T-helper 9 cell (primary cell): ENCODE measurements around the gene TRPV3.
"Not testable (repeated sequence)": the region's sequence is repeated elsewhere in the genome, so short reads cannot be mapped to it uniquely, and the experiment has no call there.

Experiments
- DNase-seq: peaks from one replicate; pipeline ENCODE4 v3.0.0-alpha.2; 2020
- total RNA-seq, 2 donors: gene quantifications; one replicate each; lab custom pipeline; 2026; lab: John Stamatoyannopoulos, UW

The TRPV3 gene
- total RNA-seq = 0.24 to 0.63 reads per million in 2 donors

- DNase-seq = peak; percentile 50
Measured at GRCh38 chr17:3557768-3558583, at the start of gene TRPV3. Gene TRPV3, minus strand, starts transcription at chr17:3557812. Its CDS starts 2,962 bp downstream, at chr17:3554850.

DNA sequence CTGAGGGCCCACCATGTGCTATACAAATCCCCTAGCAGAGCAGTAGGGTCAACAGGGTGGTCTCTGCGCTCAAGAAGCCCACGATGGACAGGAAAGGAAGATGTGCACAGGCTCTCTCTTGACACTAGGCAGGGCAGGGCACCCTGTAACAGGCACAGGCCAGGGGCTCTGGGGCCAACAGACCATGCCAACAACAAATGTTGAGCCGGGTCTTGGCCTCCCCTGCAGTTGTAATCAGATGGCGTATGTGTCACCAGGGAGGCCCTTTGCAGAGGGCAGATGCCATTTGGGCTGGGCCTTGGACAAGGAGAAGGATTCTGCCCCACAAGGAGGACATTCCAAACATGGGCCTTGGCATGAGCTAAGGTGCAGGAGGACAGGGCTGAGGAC, 46.3 kb upstream of the TRPV3 start:
- no peak for DNase-seq

- no peak for DNase-seq
Measured at GRCh38 chr17:3603119-3603869, 45.7 kb upstream of the TRPV3 start.

DNA sequence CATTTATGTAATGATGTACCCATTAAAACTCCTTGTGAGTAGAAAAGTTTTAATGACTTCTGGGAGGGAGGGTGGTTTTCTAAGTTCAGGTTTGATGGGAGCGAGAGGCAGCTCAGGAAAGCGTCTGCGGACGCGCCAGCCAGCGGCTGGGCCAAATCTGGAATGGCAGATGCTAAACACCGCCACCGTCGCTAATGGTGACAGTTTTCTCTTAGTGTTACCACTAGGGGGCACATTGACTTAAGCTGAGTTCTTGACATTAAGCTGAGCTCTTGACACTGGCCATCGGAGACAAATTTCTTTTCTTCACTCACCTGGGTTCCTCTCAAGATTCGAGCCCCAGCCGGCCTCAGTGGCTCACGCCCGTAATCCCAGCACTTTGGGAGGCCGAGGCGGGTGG, 44.9 kb upstream of the TRPV3 start:
- DNase-seq = no peak

DNA sequence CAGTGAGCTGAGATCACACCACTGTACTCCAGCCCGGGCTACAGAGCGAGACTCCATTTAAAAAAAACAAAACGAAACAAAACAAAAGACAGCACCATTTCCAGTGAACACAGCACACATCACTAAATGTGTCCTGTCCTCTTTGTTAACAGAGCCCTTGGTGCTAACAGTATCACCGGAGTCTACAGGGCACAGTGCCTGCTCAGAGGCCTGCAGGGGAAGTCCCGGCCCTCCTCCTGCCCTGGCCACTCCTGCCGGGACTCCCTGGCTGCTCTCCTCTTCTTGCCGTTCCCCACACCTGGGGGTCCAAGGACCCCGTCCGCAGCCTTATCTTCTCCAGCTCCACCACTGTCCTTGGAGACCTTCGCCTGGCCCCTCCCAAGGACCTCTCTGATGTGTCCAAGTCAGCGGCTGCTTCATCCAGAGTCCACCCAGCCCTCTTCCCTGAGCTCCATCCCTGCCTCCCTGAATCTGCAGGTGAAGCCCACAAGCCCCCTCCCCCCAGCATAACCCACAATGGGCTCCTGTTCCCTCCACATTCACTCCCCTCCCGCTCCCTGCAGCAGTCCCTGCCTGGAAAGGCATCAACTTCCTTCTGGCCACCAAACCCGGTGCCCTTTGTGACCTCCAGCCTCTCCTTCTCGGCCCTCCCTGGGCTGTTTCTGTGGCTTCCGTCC, 43.1 kb upstream of the TRPV3 start:
- no peak for DNase-seq

DNA sequence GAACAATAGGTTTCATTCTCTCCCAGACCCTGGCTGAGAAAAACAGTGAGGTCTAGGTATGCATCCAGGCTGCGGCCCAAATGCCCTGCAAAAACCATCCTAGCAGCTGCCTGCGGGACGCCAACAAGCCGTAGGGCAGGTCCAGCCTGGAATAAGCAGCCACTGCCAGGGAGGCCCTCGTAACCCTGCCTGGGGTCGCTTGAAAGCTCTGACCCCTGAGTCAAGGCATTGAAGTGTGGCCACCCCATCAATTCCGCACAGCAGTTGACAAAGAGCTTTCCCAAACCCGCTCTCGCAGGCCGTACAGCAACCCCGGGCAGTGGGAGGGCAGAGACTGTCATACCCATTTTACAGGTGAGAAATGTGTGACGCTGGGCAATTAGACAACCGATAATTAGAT, 40.5 kb upstream of the TRPV3 start:
- no peak for DNase-seq

GRCh38 chr17:3596804-3597464, 39.3 kb upstream of the TRPV3 start:
- DNase-seq = no peak

DNA sequence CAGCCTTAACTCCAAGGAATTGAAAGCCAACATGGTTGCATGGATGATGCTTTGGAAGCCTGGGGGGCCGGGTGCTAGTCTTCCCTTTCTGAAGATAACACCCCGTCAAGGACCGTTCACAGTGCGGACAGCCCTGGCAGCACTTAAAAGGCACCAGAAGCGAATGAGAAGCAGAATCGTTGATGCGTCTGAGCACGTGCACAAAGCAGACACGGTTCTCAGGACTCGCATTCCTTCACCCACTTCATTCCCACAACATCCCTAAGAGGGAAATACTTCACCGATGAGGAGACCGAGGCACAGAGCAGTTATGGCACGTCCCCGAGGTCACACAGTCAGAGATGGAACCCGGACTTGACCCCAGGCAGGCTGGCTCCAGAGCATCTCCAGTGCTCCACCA, 37.4 kb upstream of the TRPV3 start:
- DNase-seq = no peak

GRCh38 chr17:3594051-3594800, 36.6 kb upstream of the TRPV3 start:
- DNase-seq = no peak

DNA sequence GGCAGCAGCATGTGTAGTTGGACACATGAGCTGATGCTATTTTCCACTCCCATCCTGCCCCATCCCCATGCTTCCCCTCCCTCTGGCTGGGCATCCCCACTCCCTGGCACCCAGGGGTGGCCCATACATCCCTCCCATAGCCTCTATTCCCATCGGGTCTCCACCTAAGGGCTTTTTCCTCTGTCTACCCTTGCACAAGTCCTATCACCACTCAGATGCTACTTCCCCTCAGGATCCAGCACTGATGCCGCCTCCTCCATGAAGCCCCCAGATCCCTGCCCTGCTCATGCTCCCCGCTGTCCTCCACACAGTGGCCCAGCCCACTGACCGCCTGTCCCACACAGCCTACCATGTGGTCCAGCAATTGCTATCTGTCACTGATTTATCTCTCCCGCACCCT, 35.8 kb upstream of the TRPV3 start:
- DNase-seq = no peak

- DNase-seq = no peak
Measured at GRCh38 chr17:3592216-3592860, 34.7 kb upstream of the TRPV3 start.

- DNase-seq = no peak
Measured at GRCh38 chr17:3590768-3591167, 33.2 kb upstream of the TRPV3 start.

DNA sequence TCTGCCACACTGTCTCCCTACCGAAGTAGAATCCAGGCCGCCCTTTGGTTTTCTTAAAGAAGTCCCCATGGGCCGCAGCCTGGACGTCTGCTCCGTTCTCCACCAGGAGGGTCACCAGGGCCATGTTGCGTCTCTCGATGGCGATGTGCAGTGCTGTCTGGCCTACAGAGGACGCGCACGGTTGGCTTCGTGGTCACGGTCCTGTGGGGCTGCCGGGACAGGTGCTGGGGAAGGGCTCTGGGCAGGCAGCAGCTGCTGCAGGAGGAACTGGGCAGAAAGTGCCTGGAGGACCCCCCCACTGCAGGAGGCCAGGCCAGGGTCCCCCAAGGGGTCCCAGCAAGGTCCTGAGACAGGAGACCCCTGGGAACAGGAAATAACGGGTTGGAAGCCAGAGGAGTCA, 32.6 kb upstream of the TRPV3 start:
- DNase-seq = no peak

- no peak for DNase-seq
Measured at GRCh38 chr17:3589784-3590183, 32.2 kb upstream of the TRPV3 start.

GRCh38 chr17:3585826-3586225, 28.2 kb upstream of the TRPV3 start:
- no peak for DNase-seq

DNA sequence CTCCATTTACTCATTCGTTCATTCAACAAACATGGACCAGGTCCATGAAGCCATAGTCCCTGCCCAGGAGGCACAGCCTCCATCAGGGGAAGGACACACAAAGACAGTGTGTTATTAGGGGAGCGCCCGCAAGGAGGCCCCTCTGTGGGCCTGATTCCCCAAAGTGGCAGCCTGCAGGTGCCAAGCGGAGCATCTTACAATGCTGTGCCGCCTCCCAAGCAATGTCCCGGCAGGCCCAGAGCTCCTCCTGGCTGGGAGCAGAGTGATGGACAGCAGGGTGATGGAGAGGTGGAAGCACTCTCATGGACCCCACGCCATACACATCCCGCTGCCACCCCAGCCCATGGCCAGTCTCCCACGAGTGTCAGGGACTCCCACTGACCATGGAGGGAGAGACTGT, 25.8 kb upstream of the TRPV3 start:
- no peak for DNase-seq

DNA sequence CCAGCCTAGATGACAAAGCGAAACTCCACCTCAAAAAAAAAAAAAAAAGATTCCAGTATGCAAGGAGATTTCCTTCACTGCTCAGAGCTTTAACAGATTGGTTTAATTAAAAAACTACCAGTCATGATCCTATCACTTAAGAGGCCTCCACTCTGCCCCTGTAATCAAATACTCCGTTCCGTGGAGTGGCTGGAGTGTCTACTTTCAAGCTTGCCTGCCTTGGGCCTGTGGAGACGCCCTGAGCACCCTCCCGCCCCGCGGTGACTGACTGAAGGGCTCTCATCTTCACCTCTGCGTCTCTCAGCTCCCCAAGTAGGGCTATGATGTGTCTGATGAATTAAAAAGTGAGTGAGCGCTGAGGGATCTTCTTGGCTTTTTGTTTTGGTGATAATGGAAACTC, 25.3 kb upstream of the TRPV3 start:
- no peak for DNase-seq

DNA sequence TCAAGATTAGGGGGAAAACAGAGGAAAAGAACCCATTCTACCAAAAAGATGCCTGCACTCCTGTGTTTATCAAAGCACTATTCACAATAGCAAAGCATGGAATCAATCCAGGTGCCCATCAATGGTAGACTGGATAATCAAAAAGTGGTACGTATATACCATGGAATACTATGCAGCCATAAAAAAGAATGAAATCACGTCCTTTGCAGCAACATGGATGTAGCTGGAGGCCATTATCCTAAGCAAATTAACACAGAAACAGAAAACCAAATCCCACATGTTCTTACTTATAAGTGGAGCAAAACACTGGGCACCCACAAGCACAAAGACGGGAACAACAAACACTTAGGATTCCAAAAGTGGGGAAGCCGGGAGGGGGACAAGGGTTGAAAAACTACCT, 21.1 kb upstream of the TRPV3 start:
- not testable (repeated sequence) for DNase-seq

GRCh38 chr17:3576970-3577369, 19.4 kb upstream of the TRPV3 start:
- no peak for DNase-seq

DNA sequence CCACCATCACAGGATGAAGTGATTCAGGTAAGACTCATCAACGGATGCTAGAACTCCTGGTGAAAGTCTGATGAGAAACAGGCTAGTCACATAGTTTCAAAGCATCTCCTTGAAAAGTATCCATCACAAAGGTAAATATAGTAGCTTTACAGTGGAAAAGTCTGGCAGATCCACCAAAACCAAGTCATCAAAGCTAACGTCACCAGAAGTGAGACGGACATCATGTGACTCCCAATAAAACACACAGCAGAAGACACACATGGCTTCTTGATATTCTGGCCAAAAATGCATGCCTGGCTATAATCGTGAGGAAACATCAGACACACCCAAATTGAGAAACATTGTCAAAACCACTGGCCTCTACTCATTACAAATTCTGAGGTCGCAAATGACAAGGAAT, 17.9 kb upstream of the TRPV3 start:
- DNase-seq = no peak

DNA sequence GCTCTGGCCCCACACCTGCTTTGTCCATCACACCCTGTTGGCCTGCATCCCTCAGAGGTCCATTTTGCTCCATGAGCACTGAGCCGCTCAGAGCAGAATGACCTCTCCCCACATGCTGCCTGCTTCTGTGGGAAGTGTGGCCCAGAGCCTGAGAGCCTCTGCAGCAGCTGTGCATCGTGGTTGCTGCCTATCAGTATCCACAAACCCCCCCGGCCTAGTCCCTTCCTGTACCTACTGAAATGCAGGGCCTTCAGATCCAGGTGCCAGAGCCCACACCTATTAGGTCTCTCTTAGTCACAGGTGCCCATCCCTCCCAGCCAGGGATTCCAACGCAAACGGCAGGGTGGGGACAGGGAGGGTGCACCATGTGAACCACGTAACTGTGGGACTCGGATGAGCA, 16.6 kb upstream of the TRPV3 start:
- no peak for DNase-seq
